Ovary (tissue), 9 donors: Measurements from ENCODE around the gene LPCAT3. TPM values are rescaled to one million over a fixed set of nuclear protein-coding genes. Genes with fewer than 3 reads are reported as not detected.
"Not testable (repeated sequence)": the region's sequence is repeated elsewhere in the genome, so short reads cannot be mapped to it uniquely, and the experiment has no call there.

ENCODE experiments used
- DNase-seq, 5 donors: peaks; one replicate each; pipeline ENCODE4 v3.0.0-alpha.2; 2019 to 2020
- H3K27ac ChIP-seq, 2 donors: fragments of 200-600 bp; one replicate each; pipeline versions ENCODE4 v1.5.1 to v1.8.0; 2019 to 2022
- H3K27me3 ChIP-seq: fragments of 200-600 bp; one replicate; pipeline ENCODE4 v1.8.0; 2022
- H3K36me3 ChIP-seq: fragments of 200-600 bp; sonication (generic); one replicate; pipeline ENCODE4 v1.5.1; 2019
- H3K4me1 ChIP-seq: one replicate; pipeline ENCODE4 v1.8.1; 2013; ENCODE audit warnings: mild to moderate bottlenecking, moderate library complexity; ENCODE audit not compliant: insufficient read depth
- H3K4me3 ChIP-seq: fragments of 200-600 bp; sonication (generic); one replicate; pipeline ENCODE4 v1.5.1; 2017
- H3K9me3 ChIP-seq, 2 donors: fragments of 200-600 bp in 1 of 2; sonication (generic) in 1 of 2; one replicate each; pipeline versions ENCODE4 v1.5.1 to v1.8.1; 2013 to 2019; ENCODE audit warnings: mild to moderate bottlenecking in 1 of 2, moderate library complexity in 1 of 2
- CTCF ChIP-seq, 3 donors: fragments of 450-650 bp in 2 of 3; fragments of 200-600 bp in 1 of 3; IDR thresholded peaks; one replicate each; pipeline versions ENCODE4 v1.5.1 to v1.8.0; 2016 to 2022; ENCODE audit warnings: antibody characterized with exemption in 3 of 3, mild to moderate bottlenecking in 1 of 3
- EP300 ChIP-seq: sonication (generic); formaldehyde crosslinking; IDR thresholded peaks from one replicate; pipeline ENCODE4 v1.6.1; 2017; ENCODE audit warnings: antibody characterized with exemption
- POLR2A ChIP-seq: fragments of 450-650 bp; IDR thresholded peaks from one replicate; pipeline ENCODE4 v1.6.1; 2017; ENCODE audit warnings: antibody characterized with exemption, mild to moderate bottlenecking, moderate library complexity
- WGBS, 3 donors: extraction: QIAGEN DNeasy Blood & Tissue Kit in 1 of 3; methylation state at CpG; one replicate each; pipeline versions ENCODE4 v1.1.5 to v1.1.7; 2013 to 2017; 5-methylcytosine and 5-hydroxymethylcytosine counted together
- intact Hi-C, 4 donors: fragments of 100-400 bp; cut with DNase I; formaldehyde crosslinking; loops; one replicate each; pipeline versions ENCODE4 v1.11.0 to v1.15.1; 2022 to 2023
- polyA plus RNA-seq, 2 donors: library from polyadenylated mRNA; stranded (reverse); fragments of 200-250 nt in 1 of 2; fragments of 350-450 nt in 1 of 2; fragmentation: Illumina TruSeq in 1 of 2; extraction: RNeasy Lipid Tissue Mini Kit (QIAGEN cat#74804) in 1 of 2; gene quantifications; one replicate each; pipeline ENCODE4 v1.2.3, GENCODE V29; 2013 to 2014
- total RNA-seq, 7 donors: library from RNA; depleted of rRNA in 2 of 7; stranded (reverse); fragments of >200 nt in 2 of 7; fragmentation: NEBNext Ultra II Directional in 3 of 7; extraction: Animal tissue kit (Norgen Biotek cat#: 25700) in 3 of 7; gene quantifications; one replicate each; pipeline versions ENCODE4 v1.1.0 to v1.2.4, GENCODE V29; 2016 to 2023
- donor health status: DM: no; HTN: no; CAD: no; lungs with moderate emphysema.
- donor health status: DM: no; HTN: no; CAD: no.
- donor health status: Bipolar disorder and iron deficiency.
- donor health status: DM: yes; HTN: yes; CAD: no.
- donor health status: DM: no; HTN: no; CAD: no.
- donor health status: DM: yes; HTN: yes; CAD: no.

LPCAT3 gene
- total and polyA plus RNA-seq, 9 donors: 15.5 to 51.2 (median 39.5) TPM

DNA sequence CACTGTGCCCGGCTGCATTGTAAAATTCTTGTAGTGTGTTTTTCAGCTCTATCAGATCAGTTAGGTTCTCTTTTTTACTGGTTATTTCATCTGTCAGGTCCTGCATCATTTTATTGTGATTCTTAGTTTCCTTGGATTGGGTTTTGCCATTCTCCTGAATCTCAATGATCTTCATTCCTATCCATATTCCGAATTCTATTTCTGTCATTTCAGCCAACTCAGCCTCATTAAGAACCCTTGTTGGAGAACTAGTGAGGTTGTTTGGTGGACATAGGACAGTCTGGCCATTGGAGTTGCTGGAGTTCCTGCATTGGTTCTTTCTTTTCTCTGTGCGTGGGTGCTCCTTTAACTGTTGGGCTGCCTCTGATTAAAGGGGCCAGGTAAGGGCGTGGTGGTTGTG lies 36.6 kb upstream of the LPCAT3 start:
- DNase-seq: no peak
- Histone ChIP-seq H3K27me3 (no peaks in the 10 kb centered on the region), H3K9me3 (no peaks in the 10 kb centered on the region), H3K4me3 (no peak overlapping the region), H3K27ac (no peak overlapping the region), H3K4me1 (peaks cover 3% of the 10 kb centered on the region), H3K36me3 (no peaks in the 10 kb centered on the region)
- TF ChIP-seq POLR2A (no peak), EP300 (no peak), CTCF (IDR thresholded peaks at IDR 0.05) (no peak)
- intact Hi-C loops: no loop called here
- WGBS, 3 donors: 86 to 88% (median 87%) methylated on average over 4 of the region's 4 CpGs

- WGBS, 3 donors: 92 to 96% (median 92%) methylated on average over 3 of the region's 3 CpGs
- H3K27ac ChIP-seq, H3K4me1 ChIP-seq, H3K36me3 ChIP-seq, DNase-seq, H3K27me3 ChIP-seq, intact Hi-C loops, H3K4me3 ChIP-seq, H3K9me3 ChIP-seq: not testable (repeated sequence)
Measured at GRCh38 chr12:7049973-7050372, 31.7 kb upstream of the LPCAT3 start.

DNA sequence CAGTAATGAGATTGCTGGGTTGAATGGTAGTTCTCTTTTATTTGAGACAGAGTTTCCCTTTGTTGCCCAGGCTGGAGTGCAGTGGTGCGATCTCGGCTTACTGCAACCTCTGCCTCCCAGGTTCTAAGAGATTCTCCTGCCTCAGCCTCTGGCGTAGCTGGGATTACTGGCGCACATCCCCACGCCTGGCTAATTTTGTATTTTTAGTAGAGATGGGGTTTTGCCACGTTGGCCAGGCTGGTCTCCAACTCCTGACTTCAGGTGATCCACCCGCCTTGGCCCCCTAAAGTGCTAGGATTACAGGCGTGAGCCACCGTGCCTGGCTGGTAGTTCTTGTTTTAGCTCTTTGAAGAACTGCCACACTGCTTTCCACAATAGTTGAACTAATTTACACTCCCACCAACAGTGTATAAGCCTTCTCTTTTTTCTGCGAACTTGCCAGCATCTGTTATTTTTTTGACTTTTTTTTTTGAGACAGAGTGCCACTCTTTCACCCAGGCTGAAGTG lies 31.2 kb upstream of the LPCAT3 start:
- WGBS, 3 donors: 88 to 91% (median 89%) methylated on average over 10 of the region's 10 CpGs
- H3K4me1 ChIP-seq: not testable (repeated sequence)

GRCh38 chr12:7047306-7047705 lies 29.0 kb upstream of the LPCAT3 start:
- Histone ChIP-seq H3K9me3 (no peaks in the 10 kb centered on the region), H3K27me3 (no peaks in the 10 kb centered on the region), H3K27ac (no peak overlapping the region), H3K4me1 (no peaks in the 10 kb centered on the region), H3K4me3 (no peak overlapping the region), H3K36me3 (no peaks in the 10 kb centered on the region)
- WGBS, 3 donors: 68 to 77% (median 73%) methylated on average over 5 of the region's 5 CpGs
- intact Hi-C loops: no loop called here
- no peak for DNase-seq
- no peak for TF ChIP-seq EP300
- no peak for TF ChIP-seq POLR2A
- TF ChIP-seq CTCF (IDR thresholded peaks at IDR 0.05): no peak

More for the DNA sequence above, 31.2 kb upstream of the LPCAT3 start:
- intact Hi-C loops, H3K27ac ChIP-seq, H3K36me3 ChIP-seq, DNase-seq, H3K4me3 ChIP-seq, H3K9me3 ChIP-seq, H3K27me3 ChIP-seq: not testable (repeated sequence)

GRCh38 chr12:7046383-7047105 lies 28.3 kb upstream of the LPCAT3 start:
- WGBS, 3 donors: 80 to 84% (median 83%) methylated on average over 5 of the region's 5 CpGs
- Histone ChIP-seq H3K27ac (no peak overlapping the region), H3K36me3 (no peaks in the 10 kb centered on the region), H3K9me3 (no peaks in the 10 kb centered on the region), H3K27me3 (no peaks in the 10 kb centered on the region), H3K4me1 (no peaks in the 10 kb centered on the region), H3K4me3 (no peak overlapping the region)
- intact Hi-C loops: no loop called here
- DNase-seq: no peak
- no peak for TF ChIP-seq EP300
- no peak for TF ChIP-seq POLR2A
- TF ChIP-seq CTCF (IDR thresholded peaks at IDR 0.05): no peak
